ENCODE data around the gene ASTL.

DNA sequence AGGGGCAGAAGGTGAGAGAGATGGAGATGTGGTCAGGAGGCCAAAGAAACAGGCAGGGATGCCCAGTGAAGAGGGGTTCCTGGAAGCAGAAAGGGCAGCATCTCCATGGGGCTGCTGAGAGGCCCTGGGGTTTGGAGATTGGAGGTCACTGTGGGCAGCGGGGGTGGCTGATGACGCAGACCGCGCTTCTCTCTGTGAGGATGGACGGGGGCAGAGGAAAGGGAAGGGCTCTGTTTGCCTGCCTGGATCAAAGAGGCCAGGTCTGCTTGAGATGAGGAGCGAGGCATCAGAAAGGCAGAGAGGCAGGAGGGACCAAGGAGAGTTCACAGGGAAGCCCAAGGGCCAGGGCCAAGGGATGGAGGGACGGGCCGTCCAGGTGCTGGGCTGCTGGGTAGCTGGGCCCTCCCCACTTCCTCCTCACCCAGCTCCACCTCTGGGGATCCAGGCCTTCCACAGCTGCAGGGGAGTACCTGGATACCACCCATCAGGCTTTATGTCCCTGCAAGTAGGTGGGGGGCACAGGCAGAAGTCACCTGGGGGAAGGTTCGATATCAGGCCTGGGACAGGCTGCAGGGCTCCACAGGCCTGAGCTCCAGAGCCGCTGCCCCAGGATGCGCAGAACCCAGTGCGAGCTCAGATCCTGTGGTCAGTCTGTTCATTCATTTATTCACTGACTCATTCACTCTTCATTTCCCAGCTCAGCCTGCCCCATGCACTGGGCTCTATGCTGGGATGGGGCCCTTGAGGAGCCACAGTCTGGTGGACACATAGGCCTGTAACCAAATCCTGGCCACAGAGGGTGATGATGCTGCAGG lies 52.6 kb downstream of the ASTL start:
- TF ChIP-seq ZNF274 (IDR thresholded peaks at IDR 0.05; ENCODE audit: low read depth, low read length): no peak
- no peak for TF ChIP-seq SUZ12 (IDR thresholded peaks at IDR 0.05; ENCODE audit: extremely low read depth, insufficient read depth, insufficient read length)
- TF ChIP-seq YY1 (IDR thresholded peaks at IDR 0.05; ENCODE audit: insufficient read depth, insufficient read length): no peak

All from NT2/D1 (cell line).